SK-N-SH (cell line): ENCODE results near the gene STX11.

ENCODE experiments used
- CHD2 ChIP-seq: fragments of 150-350 bp; IDR thresholded peaks from 2 replicates; pipeline ENCODE4 v1.6.1; 2018; ENCODE audit warnings: low read length; ENCODE audit not compliant: partially characterized antibody
- EP300 ChIP-seq, 2 experiments: IDR thresholded peaks; 2 replicates each; pipeline versions ENCODE4 v1.4.0 to v1.6.1; 2012; ENCODE audit warnings: borderline replicate concordance in 1 of 2, low read depth in 1 of 2, low read length in 1 of 2
- MEF2A ChIP-seq: IDR thresholded peaks from 2 replicates; pipeline ENCODE4 v1.4.0; 2012; ENCODE audit warnings: low read depth, borderline replicate concordance
- POLR2AphosphoS5 ChIP-seq: IDR thresholded peaks from 2 replicates; pipeline ENCODE4 v1.6.1; 2012; ENCODE audit warnings: low read depth, low read length
- RFX5 ChIP-seq: IDR thresholded peaks from 2 replicates; pipeline ENCODE4 v1.6.1; 2012; ENCODE audit warnings: mild to moderate bottlenecking, improper control_type of control experiment, low read length
- SIN3A ChIP-seq: IDR thresholded peaks from 2 replicates; pipeline ENCODE4 v1.6.1; 2012; ENCODE audit warnings: low read depth, mild to moderate bottlenecking, low read length, moderate library complexity, borderline replicate concordance
- YY1 ChIP-seq: IDR thresholded peaks from 2 replicates; pipeline ENCODE4 v1.4.0; 2012; ENCODE audit warnings: low read depth, mild to moderate bottlenecking
- TF ChIP-seq, protein P1 (sequence below): fragments of 200-600 bp; sonication (generic); IDR thresholded peaks from 2 replicates; pipeline ENCODE4 v1.6.1; 2017; ENCODE audit warnings: antibody characterized with exemption, mild to moderate bottlenecking, moderate library complexity

DNA sequence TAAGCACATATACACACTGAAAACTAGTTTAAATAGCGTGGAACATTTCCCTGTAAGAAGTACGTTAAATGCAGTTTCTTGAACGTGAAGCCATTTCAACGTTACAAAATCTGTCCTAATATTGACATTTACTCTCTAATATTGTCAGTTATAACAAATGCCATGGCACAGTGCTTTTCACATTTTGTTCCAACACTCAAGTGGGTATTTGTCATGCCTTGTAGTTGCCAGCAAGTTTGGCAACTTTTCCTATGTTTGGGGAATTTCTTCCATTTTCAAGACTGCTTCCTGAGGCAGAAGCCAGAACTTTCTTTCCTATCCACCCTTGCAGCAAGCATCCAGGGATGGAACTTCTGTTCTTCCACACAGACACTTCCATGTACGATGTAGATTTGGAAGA is 63.0 kb downstream of the STX11 start:
- TF ChIP-seq EP300 (IDR thresholded peaks at IDR 0.05; ENCODE audit: borderline replicate concordance in 1 of 2, low read depth in 1 of 2, low read length in 1 of 2) (no peak), MEF2A (no peak), CHD2 (no peak), RFX5 (no peak), YY1 (no peak), SIN3A (no peak), POLR2AphosphoS5 (no peak)
- TF ChIP-seq, protein P1, sequence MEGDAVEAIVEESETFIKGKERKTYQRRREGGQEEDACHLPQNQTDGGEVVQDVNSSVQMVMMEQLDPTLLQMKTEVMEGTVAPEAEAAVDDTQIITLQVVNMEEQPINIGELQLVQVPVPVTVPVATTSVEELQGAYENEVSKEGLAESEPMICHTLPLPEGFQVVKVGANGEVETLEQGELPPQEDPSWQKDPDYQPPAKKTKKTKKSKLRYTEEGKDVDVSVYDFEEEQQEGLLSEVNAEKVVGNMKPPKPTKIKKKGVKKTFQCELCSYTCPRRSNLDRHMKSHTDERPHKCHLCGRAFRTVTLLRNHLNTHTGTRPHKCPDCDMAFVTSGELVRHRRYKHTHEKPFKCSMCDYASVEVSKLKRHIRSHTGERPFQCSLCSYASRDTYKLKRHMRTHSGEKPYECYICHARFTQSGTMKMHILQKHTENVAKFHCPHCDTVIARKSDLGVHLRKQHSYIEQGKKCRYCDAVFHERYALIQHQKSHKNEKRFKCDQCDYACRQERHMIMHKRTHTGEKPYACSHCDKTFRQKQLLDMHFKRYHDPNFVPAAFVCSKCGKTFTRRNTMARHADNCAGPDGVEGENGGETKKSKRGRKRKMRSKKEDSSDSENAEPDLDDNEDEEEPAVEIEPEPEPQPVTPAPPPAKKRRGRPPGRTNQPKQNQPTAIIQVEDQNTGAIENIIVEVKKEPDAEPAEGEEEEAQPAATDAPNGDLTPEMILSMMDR: no peak
